Measurements from ENCODE around the gene CTNNA2. TPM values are rescaled to one million over a fixed set of nuclear protein-coding genes. Genes with fewer than 3 reads are reported as not detected.

Gene CTNNA2
- total and polyA plus RNA-seq, 8 donors: 0.28 to 5.7 (median 0.44) TPM; not detected in 4

DNA sequence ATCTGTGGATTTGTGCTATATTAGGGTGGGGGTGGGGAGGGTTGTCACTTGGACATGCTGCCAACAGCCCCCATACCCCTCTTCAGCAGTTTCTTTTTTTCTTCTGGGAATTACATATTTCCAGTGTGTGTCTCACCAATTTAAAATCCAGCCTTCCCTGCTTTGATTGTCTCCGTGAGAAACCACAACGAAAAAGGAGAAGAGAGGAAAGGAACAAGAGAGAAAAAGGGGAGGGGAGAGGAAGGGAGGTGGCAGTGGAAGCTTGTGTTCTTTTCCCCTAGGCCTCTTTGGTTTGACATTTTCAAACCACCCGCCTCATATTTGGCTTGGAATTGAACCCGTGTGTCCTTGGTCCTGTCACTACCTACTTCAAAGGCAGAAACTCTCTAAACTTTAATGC lies 860 bp downstream of the CTNNA2 start:
- Histone ChIP-seq H3K27ac (no peak overlapping the region), H3K36me3 (no peaks in the 10 kb centered on the region), H3K9me3 (no peaks in the 10 kb centered on the region), H3K4me1 (peaks cover 9 to 15% (median 12%) of the 10 kb centered on the region in 4 donors), H3K4me3 (no peak overlapping the region), H3K27me3 (peaks cover 0 to 39% (median 17%) of the 10 kb centered on the region in 3 donors)
- DNase-seq: no peak
- TF ChIP-seq, protein P1, sequence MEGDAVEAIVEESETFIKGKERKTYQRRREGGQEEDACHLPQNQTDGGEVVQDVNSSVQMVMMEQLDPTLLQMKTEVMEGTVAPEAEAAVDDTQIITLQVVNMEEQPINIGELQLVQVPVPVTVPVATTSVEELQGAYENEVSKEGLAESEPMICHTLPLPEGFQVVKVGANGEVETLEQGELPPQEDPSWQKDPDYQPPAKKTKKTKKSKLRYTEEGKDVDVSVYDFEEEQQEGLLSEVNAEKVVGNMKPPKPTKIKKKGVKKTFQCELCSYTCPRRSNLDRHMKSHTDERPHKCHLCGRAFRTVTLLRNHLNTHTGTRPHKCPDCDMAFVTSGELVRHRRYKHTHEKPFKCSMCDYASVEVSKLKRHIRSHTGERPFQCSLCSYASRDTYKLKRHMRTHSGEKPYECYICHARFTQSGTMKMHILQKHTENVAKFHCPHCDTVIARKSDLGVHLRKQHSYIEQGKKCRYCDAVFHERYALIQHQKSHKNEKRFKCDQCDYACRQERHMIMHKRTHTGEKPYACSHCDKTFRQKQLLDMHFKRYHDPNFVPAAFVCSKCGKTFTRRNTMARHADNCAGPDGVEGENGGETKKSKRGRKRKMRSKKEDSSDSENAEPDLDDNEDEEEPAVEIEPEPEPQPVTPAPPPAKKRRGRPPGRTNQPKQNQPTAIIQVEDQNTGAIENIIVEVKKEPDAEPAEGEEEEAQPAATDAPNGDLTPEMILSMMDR (IDR thresholded peaks at IDR 0.05): no peak
- TF ChIP-seq POLR2AphosphoS5 (IDR thresholded peaks at IDR 0.05) (no peak), POLR2A (IDR thresholded peaks at IDR 0.05) (no peak), EP300 (IDR thresholded peaks at IDR 0.05) (no peak)
- WGBS, 5 donors: 20 to 39% (median 31%) methylated on average over 4 of the region's 4 CpGs
- intact Hi-C loops (cut with DNase I; ENCODE audit: low total_unique reads): no loop called here

DNA sequence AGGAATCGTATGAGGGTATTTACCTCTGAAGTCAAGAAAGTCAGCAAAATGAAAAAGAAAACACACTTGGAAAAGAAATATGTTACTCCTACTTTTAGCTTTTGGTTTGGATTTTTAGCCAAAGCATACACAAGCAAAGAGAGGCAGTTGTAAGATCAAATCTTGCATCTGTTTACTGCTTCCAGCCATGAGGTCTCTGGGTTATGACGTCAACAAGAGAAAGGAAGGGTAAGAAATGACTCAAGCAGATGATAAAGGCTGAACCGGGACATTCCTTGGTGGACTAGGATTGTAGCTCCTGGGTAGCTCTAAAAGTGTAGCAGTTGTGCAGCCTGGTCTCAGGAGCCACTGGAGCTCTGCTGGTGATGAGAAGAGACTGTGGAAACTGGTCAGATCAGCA lies 16.8 kb downstream of the CTNNA2 start:
- intact Hi-C loops (cut with DNase I; ENCODE audit: low total_unique reads): no loop called here
- WGBS, 5 donors: 67 to 71% (median 69%) methylated on average over 3 of the region's 3 CpGs
- H3K4me3 ChIP-seq: no peak overlapping the region
- no peaks in the 10 kb centered on the region for H3K4me1 ChIP-seq
- H3K27ac ChIP-seq: no peak overlapping the region
- no peaks in the 10 kb centered on the region for H3K36me3 ChIP-seq
- no peaks in the 10 kb centered on the region for H3K27me3 ChIP-seq
- TF ChIP-seq, protein P1 (IDR thresholded peaks at IDR 0.05): no peak
- TF ChIP-seq POLR2A (IDR thresholded peaks at IDR 0.05) (no peak), POLR2AphosphoS5 (IDR thresholded peaks at IDR 0.05) (no peak), EP300 (IDR thresholded peaks at IDR 0.05) (no peak)
- DNase-seq: no peak
- H3K9me3 ChIP-seq: no peaks in the 10 kb centered on the region

DNA sequence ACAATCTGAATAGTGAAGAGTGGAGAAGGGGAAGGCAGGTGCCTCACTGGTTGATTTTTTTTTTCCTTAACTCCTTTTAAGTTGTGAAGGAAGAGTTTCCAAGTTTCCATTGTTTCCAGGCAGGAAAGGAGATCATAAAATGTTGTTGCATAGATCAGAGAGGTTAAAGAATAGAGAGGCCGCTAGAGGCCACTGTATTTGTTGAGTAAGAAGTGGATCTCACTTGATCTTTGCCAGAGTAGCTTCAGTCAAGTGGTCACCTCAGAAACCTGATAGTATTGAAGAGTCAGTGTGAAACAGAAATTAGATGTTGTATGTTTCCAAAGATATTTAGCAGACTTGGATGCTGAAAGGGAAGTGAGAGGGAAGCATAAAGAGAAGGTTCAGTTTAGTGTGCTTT lies 17.6 kb downstream of the CTNNA2 start:
- DNase-seq: peak in 1 of 2 donors; percentile 20
- Histone ChIP-seq H3K27ac (no peak overlapping the region), H3K4me1 (no peaks in the 10 kb centered on the region), H3K9me3 (no peaks in the 10 kb centered on the region), H3K4me3 (no peak overlapping the region), H3K36me3 (no peaks in the 10 kb centered on the region), H3K27me3 (no peaks in the 10 kb centered on the region)
- WGBS, 5 donors: 3 to 14% (median 9%) methylated on average over 1 of the region's 1 CpG
- intact Hi-C loops (cut with DNase I; ENCODE audit: low total_unique reads): no loop called here
- TF ChIP-seq EP300 (IDR thresholded peaks at IDR 0.05) (no peak), POLR2A (IDR thresholded peaks at IDR 0.05) (no peak), POLR2AphosphoS5 (IDR thresholded peaks at IDR 0.05) (no peak)
- TF ChIP-seq, protein P1 (IDR thresholded peaks at IDR 0.05): no peak

DNA sequence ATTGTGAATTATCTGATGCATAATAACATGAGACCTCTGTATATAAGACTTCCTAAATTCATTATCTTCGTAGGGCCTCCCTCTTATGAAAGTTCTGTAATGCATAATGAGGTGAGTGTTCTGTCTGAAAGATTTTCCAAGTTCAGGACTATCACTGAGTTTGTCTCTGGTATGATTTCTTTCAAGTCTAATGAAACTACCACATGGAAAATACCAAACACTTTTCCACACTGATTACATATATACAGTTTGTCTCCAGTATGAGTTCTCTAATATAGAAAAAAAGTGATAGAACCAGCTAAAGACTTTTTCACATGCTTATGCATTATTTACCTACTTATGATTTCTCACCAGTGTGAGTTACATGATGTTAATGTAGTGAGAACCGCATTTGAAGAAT lies 34.7 kb downstream of the CTNNA2 start:
- intact Hi-C loops (cut with DNase I; ENCODE audit: low total_unique reads): no loop called here
- H3K36me3 ChIP-seq: no peaks in the 10 kb centered on the region
- H3K27ac ChIP-seq: no peak overlapping the region
- no peak for DNase-seq
- WGBS, 5 donors: 66 to 80% (median 69%) methylated on average over 2 of the region's 2 CpGs
- no peaks in the 10 kb centered on the region for H3K27me3 ChIP-seq
- H3K4me1 ChIP-seq: no peaks in the 10 kb centered on the region
- H3K4me3 ChIP-seq: no peak overlapping the region
- H3K9me3 ChIP-seq: peaks cover 0 to 85% (median 52%) of the 10 kb centered on the region in 4 donors
- TF ChIP-seq POLR2A (IDR thresholded peaks at IDR 0.05): no peak
- no peak for TF ChIP-seq POLR2AphosphoS5 (IDR thresholded peaks at IDR 0.05)
- TF ChIP-seq, protein P1 (IDR thresholded peaks at IDR 0.05): no peak
- TF ChIP-seq EP300 (IDR thresholded peaks at IDR 0.05): no peak
